ENCODE data around the gene SCGB2B2.
"Not testable (repeated sequence)": the region's sequence is repeated elsewhere in the genome, so short reads cannot be mapped to it uniquely, and the experiment has no call there.

- TF ChIP-seq, protein P1, sequence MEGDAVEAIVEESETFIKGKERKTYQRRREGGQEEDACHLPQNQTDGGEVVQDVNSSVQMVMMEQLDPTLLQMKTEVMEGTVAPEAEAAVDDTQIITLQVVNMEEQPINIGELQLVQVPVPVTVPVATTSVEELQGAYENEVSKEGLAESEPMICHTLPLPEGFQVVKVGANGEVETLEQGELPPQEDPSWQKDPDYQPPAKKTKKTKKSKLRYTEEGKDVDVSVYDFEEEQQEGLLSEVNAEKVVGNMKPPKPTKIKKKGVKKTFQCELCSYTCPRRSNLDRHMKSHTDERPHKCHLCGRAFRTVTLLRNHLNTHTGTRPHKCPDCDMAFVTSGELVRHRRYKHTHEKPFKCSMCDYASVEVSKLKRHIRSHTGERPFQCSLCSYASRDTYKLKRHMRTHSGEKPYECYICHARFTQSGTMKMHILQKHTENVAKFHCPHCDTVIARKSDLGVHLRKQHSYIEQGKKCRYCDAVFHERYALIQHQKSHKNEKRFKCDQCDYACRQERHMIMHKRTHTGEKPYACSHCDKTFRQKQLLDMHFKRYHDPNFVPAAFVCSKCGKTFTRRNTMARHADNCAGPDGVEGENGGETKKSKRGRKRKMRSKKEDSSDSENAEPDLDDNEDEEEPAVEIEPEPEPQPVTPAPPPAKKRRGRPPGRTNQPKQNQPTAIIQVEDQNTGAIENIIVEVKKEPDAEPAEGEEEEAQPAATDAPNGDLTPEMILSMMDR (IDR thresholded peaks at IDR 0.05), result not testable (repeated sequence)
- TF ChIP-seq USF1 (CRISPR knock-in tag; IDR thresholded peaks at IDR 0.05); MAX (CRISPR knock-in tag; IDR thresholded peaks at IDR 0.05); ZNF138 (CRISPR knock-in tag; conservative IDR thresholded peaks at IDR 0.05); ZNF425 (CRISPR knock-in tag; conservative IDR thresholded peaks at IDR 0.05); TEAD1 (CRISPR knock-in tag; IDR thresholded peaks at IDR 0.05); IRF2 (CRISPR knock-in tag; IDR thresholded peaks at IDR 0.05; ENCODE audit: borderline replicate concordance, low read depth); ESRRA (CRISPR knock-in tag; IDR thresholded peaks at IDR 0.05; ENCODE audit: borderline replicate concordance): not testable (repeated sequence)
- TF ChIP-seq, protein P2, sequence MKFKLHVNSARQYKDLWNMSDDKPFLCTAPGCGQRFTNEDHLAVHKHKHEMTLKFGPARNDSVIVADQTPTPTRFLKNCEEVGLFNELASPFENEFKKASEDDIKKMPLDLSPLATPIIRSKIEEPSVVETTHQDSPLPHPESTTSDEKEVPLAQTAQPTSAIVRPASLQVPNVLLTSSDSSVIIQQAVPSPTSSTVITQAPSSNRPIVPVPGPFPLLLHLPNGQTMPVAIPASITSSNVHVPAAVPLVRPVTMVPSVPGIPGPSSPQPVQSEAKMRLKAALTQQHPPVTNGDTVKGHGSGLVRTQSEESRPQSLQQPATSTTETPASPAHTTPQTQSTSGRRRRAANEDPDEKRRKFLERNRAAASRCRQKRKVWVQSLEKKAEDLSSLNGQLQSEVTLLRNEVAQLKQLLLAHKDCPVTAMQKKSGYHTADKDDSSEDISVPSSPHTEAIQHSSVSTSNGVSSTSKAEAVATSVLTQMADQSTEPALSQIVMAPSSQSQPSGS (CRISPR knock-in tag; IDR thresholded peaks at IDR 0.05; ENCODE audit: borderline replicate concordance, low read depth), result not testable (repeated sequence)
Measured at GRCh38 chr19:34668077-34668689, 8.8 kb downstream of the SCGB2B2 start.
